Measurements from ENCODE around the gene CNPY1. TPM values are rescaled to one million over a fixed set of nuclear protein-coding genes. Genes with fewer than 3 reads are reported as not detected.
A peak's percentile ranks its signal among the peaks of the same experiment; 100 is the strongest.

The CNPY1 gene
- total and polyA plus RNA-seq, 2 of the 8 experiments (the other 6 are each of a cell fraction or from before 2014, with no cell fraction given), result not detected

GRCh38 chr7:155484483-155485399 lies 61.6 kb downstream of the CNPY1 start:
- no peak for FAIRE-seq
- Histone ChIP-seq H2BK5ac (ENCODE audit: low read depth, low read length) (no peak overlapping the region), H4K5ac (ENCODE audit: insufficient read length, low read depth, low read length) (no peak overlapping the region), H3K36me3 (ENCODE audit: control insufficient read depth in 2 of 4, insufficient read depth in 4 of 4, low read length in 3 of 4) (no peaks in the 10 kb centered on the region; a peak in 1 of 8 replicates), H2BK15ac (ENCODE audit: low read length) (no peak overlapping the region), H2AK5ac (ENCODE audit: low read depth, low read length) (no peak overlapping the region), H2BK20ac (ENCODE audit: low read length) (no peak overlapping the region), H2BK120ac (replicated peaks; ENCODE audit: low read depth, low read length) (no peak overlapping the region), H3K4ac (replicated peaks; ENCODE audit: insufficient read length, low read depth, low read length) (no peak overlapping the region), H3K18ac (ENCODE audit: extremely low read depth, low read length) (no peak overlapping the region), H3K4me1 (replicated peaks in 1 of 4; ENCODE audit: control insufficient read depth in 3 of 4, insufficient read depth in 4 of 4, low read length in 3 of 4) (peaks cover 0 to 6% (median 3%) of the 10 kb centered on the region in 4 experiments; a peak in 6 of 7 replicates), H3K23me2 (ENCODE audit: low read depth, low read length) (no peaks in the 10 kb centered on the region), H4K8ac (ENCODE audit: extremely low read depth, insufficient read depth, low read length) (no peak overlapping the region), H3K27ac (ENCODE audit: low read depth, low read length) (no peak overlapping the region), H3K27me3 (replicated peaks in 1 of 4; ENCODE audit: control insufficient read depth in 3 of 4, extremely low read depth in 1 of 4, insufficient read depth in 3 of 4, low read length in 3 of 4) (peaks cover 8 to 63% (median 50%) of the 10 kb centered on the region in 4 experiments), H3K4me2 (ENCODE audit: insufficient read depth in 1 of 2, low read depth in 2 of 2, low read length in 2 of 2) (no peak overlapping the region), H3K79me1 (ENCODE audit: low read depth, low read length) (no peaks in the 10 kb centered on the region), H4K20me1 (replicated peaks in 1 of 2; ENCODE audit: control insufficient read depth in 1 of 2, insufficient read depth in 2 of 2, low read length in 2 of 2) (peaks cover 0 to 2% of the 10 kb centered on the region in 2 experiments), H3K56ac (replicated peaks; ENCODE audit: insufficient read length, low read depth, low read length) (no peak overlapping the region), H3K14ac (ENCODE audit: insufficient read length) (no peak overlapping the region), H3K79me2 (ENCODE audit: control insufficient read depth in 1 of 2, insufficient read depth in 2 of 2, low read length in 2 of 2) (no peaks in the 10 kb centered on the region), H3K9ac (replicated peaks in 1 of 4; ENCODE audit: extremely low read depth in 1 of 4, low read depth in 3 of 4, low read length in 3 of 4) (no peak overlapping the region), H4K91ac (replicated peaks; ENCODE audit: insufficient read length, low read length) (no peak overlapping the region), H3K23ac (ENCODE audit: insufficient read length) (no peak overlapping the region), H2BK12ac (ENCODE audit: low read depth, low read length) (no peak overlapping the region), H2AFZ (ENCODE audit: low read length) (no peak overlapping the region), H3K9me3 (ENCODE audit: insufficient read depth in 2 of 2, low read depth in 1 of 2, low read length in 1 of 2) (no peaks in the 10 kb centered on the region), H3K4me3 (ENCODE audit: extremely low read depth in 1 of 4, insufficient read depth in 2 of 4, low read depth in 3 of 4, low read length in 4 of 4) (no peak overlapping the region)
- no peak for DNase-seq (ENCODE audit: low read depth in 1 of 2, low spot score in 2 of 2)
- ChIA-PET POLR2A (ENCODE audit: partially characterized antibody) (no interaction called here), CTCF (ENCODE audit: partially characterized antibody) (interaction anchor here (0.7 to 1.3 kb wide), 5 partner anchors 13 to 852 kb away, joined by 3 to 7 read pairs (median 3); no protein-coding TSS in a partner anchor)
- WGBS, 2 experiments (ENCODE audit: extremely low coverage in 1 of 2, insufficient coverage in 1 of 2, insufficient read length in 1 of 2, insufficient replicate concordance in 2 of 2, low coverage in 1 of 2, low lambda C conversion rate in 2 of 2, missing lambda C conversion rate in 1 of 2), result 94% methylated on average over 22 of the region's 23 CpGs; no CpG with 5 or more reads in 1 of the 2 experiments
- TF ChIP-seq SIN3A (conservative IDR thresholded peaks at IDR 0.05 in 1 of 2, IDR thresholded peaks at IDR 0.05 in 1 of 2; ENCODE audit: low read depth in 1 of 2, low read length in 2 of 2), result no peak
- TF ChIP-seq EZH2 (IDR thresholded peaks at IDR 0.05; ENCODE audit: low read depth, low read length, severe bottlenecking), result peak; percentile 0
- TF ChIP-seq EP300 (IDR thresholded peaks at IDR 0.05; ENCODE audit: borderline replicate concordance in 1 of 2, low read depth in 2 of 2, low read length in 2 of 2), result no peak
- no peak for TF ChIP-seq JUND (IDR thresholded peaks at IDR 0.05; ENCODE audit: low read length)
- no peak for TF ChIP-seq ZNF274 (IDR thresholded peaks at IDR 0.05; ENCODE audit: borderline replicate concordance, extremely low read depth, low read length)
- TF ChIP-seq CHD1 (IDR thresholded peaks at IDR 0.05; ENCODE audit: low read depth, low read length), result no peak

Data from H1 (cell line).